GM19035 (cell line): ENCODE measurements around the gene TRPM7.
A peak's percentile ranks its signal among the peaks of the same experiment; 100 is the strongest.
"Not testable (repeated sequence)": the region's sequence is repeated elsewhere in the genome, so short reads cannot be mapped to it uniquely, and the experiment has no call there.

ENCODE experiments used
- ATAC-seq: cut with Tn5 transposase; IDR thresholded peaks from one replicate; pipeline ENCODE4 v1.9.1; 2021; ENCODE audit not compliant: unreplicated experiment

TRPM7 gene, protein sequence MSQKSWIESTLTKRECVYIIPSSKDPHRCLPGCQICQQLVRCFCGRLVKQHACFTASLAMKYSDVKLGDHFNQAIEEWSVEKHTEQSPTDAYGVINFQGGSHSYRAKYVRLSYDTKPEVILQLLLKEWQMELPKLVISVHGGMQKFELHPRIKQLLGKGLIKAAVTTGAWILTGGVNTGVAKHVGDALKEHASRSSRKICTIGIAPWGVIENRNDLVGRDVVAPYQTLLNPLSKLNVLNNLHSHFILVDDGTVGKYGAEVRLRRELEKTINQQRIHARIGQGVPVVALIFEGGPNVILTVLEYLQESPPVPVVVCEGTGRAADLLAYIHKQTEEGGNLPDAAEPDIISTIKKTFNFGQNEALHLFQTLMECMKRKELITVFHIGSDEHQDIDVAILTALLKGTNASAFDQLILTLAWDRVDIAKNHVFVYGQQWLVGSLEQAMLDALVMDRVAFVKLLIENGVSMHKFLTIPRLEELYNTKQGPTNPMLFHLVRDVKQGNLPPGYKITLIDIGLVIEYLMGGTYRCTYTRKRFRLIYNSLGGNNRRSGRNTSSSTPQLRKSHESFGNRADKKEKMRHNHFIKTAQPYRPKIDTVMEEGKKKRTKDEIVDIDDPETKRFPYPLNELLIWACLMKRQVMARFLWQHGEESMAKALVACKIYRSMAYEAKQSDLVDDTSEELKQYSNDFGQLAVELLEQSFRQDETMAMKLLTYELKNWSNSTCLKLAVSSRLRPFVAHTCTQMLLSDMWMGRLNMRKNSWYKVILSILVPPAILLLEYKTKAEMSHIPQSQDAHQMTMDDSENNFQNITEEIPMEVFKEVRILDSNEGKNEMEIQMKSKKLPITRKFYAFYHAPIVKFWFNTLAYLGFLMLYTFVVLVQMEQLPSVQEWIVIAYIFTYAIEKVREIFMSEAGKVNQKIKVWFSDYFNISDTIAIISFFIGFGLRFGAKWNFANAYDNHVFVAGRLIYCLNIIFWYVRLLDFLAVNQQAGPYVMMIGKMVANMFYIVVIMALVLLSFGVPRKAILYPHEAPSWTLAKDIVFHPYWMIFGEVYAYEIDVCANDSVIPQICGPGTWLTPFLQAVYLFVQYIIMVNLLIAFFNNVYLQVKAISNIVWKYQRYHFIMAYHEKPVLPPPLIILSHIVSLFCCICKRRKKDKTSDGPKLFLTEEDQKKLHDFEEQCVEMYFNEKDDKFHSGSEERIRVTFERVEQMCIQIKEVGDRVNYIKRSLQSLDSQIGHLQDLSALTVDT (N-terminal part only)

GRCh38 chr15:50686469-50687301 is at the start of gene TRPM7:
Gene TRPM7, minus strand, starts transcription at chr15:50686797. Its CDS starts 264 bp downstream, at chr15:50686533.
- peak; percentile 79 for ATAC-seq

DNA sequence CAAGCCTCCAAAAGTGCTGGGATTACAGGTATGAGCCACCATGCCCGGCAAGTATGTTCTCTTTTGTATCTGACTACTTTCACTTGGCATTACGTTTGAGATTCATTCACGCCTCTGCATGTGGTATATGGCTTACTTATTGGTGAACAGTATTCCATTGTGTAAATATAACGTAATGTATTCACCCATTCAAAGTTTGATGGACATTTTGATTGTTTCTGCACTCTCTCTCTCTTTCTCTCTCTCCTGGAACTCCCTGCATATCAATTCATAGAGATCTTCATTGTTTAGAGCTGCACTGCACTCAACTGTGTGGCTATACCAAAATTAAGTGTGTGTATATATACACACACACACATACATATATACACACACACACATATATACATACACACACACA is 48.6 kb upstream of the TRPM7 start:
- ATAC-seq, result no peak

DNA sequence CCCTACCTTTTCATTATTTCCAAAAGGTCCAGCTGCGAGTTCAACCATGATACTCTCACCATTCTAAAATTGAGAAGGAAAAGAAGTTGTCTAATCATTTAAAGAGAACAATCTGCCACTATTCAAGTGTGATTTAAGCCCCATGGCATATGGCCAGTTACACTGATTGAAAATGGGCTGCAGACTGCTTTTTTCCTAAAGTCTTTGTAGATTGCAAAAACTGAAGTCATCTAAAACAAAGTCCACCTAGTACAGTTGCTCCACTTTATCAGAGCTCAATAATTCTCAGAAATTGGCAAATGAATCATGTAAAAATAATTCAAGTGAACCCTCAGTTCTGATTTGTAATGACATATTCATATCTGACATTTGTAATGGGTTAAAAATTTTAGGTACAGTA is 39.7 kb upstream of the TRPM7 start:
- no peak for ATAC-seq

DNA sequence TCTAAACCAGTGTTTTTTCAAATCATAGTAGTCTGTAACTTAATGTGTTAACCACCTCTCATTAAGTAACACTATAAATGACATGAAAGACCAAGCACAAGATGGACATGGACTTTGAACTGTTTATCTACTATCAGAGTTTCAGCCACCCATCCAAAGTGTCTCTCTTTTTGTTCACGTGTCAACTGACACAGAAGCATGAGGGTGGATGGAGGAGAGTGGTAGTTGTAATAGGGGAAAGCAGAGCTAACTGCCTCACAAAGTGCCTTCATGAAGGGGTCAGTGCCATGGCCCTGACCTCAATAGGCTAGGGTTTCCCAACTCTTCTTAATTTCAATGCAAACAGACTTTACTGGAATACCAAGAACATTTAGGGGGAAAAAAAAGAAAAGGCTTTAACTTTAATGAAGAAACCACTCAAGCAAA is 32.1 kb upstream of the TRPM7 start:
- ATAC-seq, result no peak

- ATAC-seq, result no peak
Measured at GRCh38 chr15:50712018-50712417, 25.4 kb upstream of the TRPM7 start.

- no peak for ATAC-seq
Measured at GRCh38 chr15:50710585-50710984, 24.0 kb upstream of the TRPM7 start.

DNA sequence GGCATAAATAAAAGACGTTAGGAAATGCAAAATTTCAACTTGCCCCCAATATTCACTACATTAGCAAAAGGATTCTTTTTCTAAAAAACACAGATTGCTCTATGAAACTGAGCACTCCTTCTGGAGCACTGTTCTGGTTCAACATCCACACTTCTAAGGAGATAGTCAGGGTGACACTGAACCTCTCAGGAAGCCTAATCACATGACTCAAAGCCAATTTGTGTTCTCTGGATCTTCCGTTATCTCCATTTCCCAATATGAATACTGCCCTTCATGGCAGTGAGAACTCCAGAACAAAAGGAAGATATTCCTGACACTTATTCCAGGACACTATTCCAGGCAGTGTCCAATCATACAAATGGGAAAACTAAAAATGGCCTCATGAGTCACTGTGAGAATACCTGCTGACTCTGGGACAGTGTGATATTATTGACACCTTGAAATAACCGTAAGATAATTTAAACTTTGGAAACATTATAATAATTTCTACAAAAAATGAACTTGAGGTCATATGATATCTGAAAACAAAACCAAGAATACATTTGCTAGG is 21.4 kb upstream of the TRPM7 start:
- no peak for ATAC-seq

DNA sequence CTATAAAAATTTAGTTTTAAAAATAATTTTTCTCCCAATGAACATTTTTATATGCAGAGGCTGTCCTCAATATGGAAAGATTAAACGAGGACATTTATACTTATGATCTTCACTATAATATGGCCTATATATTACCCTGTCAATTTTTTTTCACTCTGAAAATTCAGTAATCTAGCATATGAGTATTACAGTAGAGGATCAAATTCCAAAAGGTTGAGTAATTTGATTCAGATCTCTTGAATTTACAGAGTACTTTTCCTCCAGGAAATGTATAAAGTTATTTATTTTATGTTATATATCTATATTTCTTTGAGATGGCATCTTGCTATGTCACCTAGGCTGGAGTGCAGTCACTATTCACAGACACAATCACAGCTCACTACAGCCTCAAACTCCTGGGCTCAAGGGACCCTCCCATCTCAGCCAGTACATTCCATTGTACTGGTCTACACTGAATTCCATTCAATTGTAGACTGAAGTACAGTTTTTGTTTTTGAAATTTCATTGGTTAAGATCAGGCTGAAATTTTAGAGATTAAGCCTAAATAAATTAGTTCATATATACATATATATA is 16.3 kb upstream of the TRPM7 start:
- no peak for ATAC-seq

- no peak for ATAC-seq
Measured at GRCh38 chr15:50698101-50698500, 11.5 kb upstream of the TRPM7 start.

- no peak for ATAC-seq
Measured at GRCh38 chr15:50697109-50697797, 10.7 kb upstream of the TRPM7 start.

GRCh38 chr15:50694634-50695165 is 8.1 kb upstream of the TRPM7 start:
- not testable (repeated sequence) for ATAC-seq

- ATAC-seq, result peak; percentile 9
Measured at GRCh38 chr15:50687302-50687902, 805 bp upstream of the TRPM7 start.

GRCh38 chr15:50685976-50686468 is 575 bp downstream of the TRPM7 start:
- ATAC-seq, result peak; percentile 62

- ATAC-seq, result no peak
Measured at GRCh38 chr15:50685191-50685975, 1.2 kb downstream of the TRPM7 start.

- no peak for ATAC-seq
Measured at GRCh38 chr15:50681467-50681866, 5.1 kb downstream of the TRPM7 start.

GRCh38 chr15:50676799-50677483 is 9.7 kb downstream of the TRPM7 start:
- ATAC-seq, result no peak
